HAP-1 (cell line): ENCODE data around the gene RBM5.
A peak's percentile ranks its signal among the peaks of the same experiment; 100 is the strongest.

Experiments used
- DNase-seq, 2 experiments: peaks; one replicate each; pipeline ENCODE4 v3.0.0-alpha.2; 2016 to 2020; ENCODE audit warnings: low spot score in 2 of 2
- H3K27me3 ChIP-seq: fragments of 250-450 bp; sonication (Bioruptor Pico); 2 replicates; pipeline ENCODE4 v1.5.1; 2020; ENCODE audit warnings: low read depth, mild to moderate bottlenecking, moderate library complexity
- H3K36me3 ChIP-seq: fragments of 250-450 bp; sonication (Bioruptor Pico); replicated peaks from 2 replicates; pipeline ENCODE4 v1.5.1; 2020; ENCODE audit warnings: mild to moderate bottlenecking
- H3K4me1 ChIP-seq: fragments of 250-450 bp; sonication (Bioruptor Pico); 2 replicates; pipeline ENCODE4 v1.5.1; 2020; ENCODE audit warnings: mild to moderate bottlenecking
- H3K4me3 ChIP-seq: fragments of 250-450 bp; sonication (Bioruptor Pico); 2 replicates; pipeline ENCODE4 v1.5.1; 2020; ENCODE audit warnings: mild to moderate bottlenecking, moderate library complexity
- H3K9me3 ChIP-seq: fragments of 250-450 bp; sonication (Bioruptor Pico); 2 replicates; pipeline ENCODE4 v1.5.1; 2020; ENCODE audit warnings: mild to moderate bottlenecking, moderate library complexity
- in situ Hi-C: fragments of 300-500 bp; cut with MboI; formaldehyde crosslinking; loops from 3 replicates; pipeline ENCODE4 v1.14.3; 2020; ENCODE audit warnings: low sequenced_read_pairs, inconsistent platforms, mixed read lengths

RBM5 gene

GRCh38 chr3:50154476-50154839 lies 65.7 kb downstream of the RBM5 start:
- Histone ChIP-seq H3K9me3 (no peaks in the 10 kb centered on the region), H3K36me3 (no peaks in the 10 kb centered on the region; the same call in 1 of the 2 replicates), H3K27me3 (peaks cover 3% of the 10 kb centered on the region; the same call in 1 of the 2 replicates), H3K4me1 (peaks cover 10% of the 10 kb centered on the region; the same call in 1 of the 2 replicates), H3K4me3 (peak overlapping the region; percentile 30)
- peak in 1 of 2 experiments; percentile 17 for DNase-seq
- in situ Hi-C loops: no loop called here

GRCh38 chr3:50154840-50155490 lies 66.2 kb downstream of the RBM5 start, which contains the start of gene SEMA3F:
SEMA3F (plus strand) TSS chr3:50155324; CDS start chr3:50159623, 4,299 bp downstream.
- no peaks in the 10 kb centered on the region for H3K9me3 ChIP-seq
- in situ Hi-C loops: no loop called here
- DNase-seq: peak; percentile 40 to 72
- peak within 1 kb of the TSS; percentile 41 for H3K4me3 ChIP-seq
- H3K36me3 ChIP-seq: no peaks in the 10 kb centered on the region; the same call in 1 of the 2 replicates
- peaks cover 3% of the 10 kb centered on the region; the same call in 1 of the 2 replicates for H3K27me3 ChIP-seq
- H3K4me1 ChIP-seq: peaks cover 10% of the 10 kb centered on the region; the same call in 1 of the 2 replicates

GRCh38 chr3:50155491-50155878 lies 66.8 kb downstream of the RBM5 start:
- DNase-seq: no peak
- H3K9me3 ChIP-seq: no peaks in the 10 kb centered on the region
- H3K4me3 ChIP-seq: peak overlapping the region; percentile 41
- in situ Hi-C loops: no loop called here
- no peaks in the 10 kb centered on the region; the same call in 1 of the 2 replicates for H3K36me3 ChIP-seq
- peaks cover 10% of the 10 kb centered on the region; the same call in 1 of the 2 replicates for H3K4me1 ChIP-seq
- peaks cover 3% of the 10 kb centered on the region; the same call in 1 of the 2 replicates for H3K27me3 ChIP-seq

GRCh38 chr3:50155891-50156290 lies 67.2 kb downstream of the RBM5 start:
- Histone ChIP-seq H3K4me3 (peak overlapping the region; percentile 41), H3K9me3 (no peaks in the 10 kb centered on the region), H3K27me3 (peaks cover 3% of the 10 kb centered on the region; the same call in 1 of the 2 replicates), H3K4me1 (peaks cover 10% of the 10 kb centered on the region; the same call in 1 of the 2 replicates), H3K36me3 (no peaks in the 10 kb centered on the region; the same call in 1 of the 2 replicates)
- in situ Hi-C loops: no loop called here
- peak in 1 of 2 experiments; percentile 19 for DNase-seq

- peaks cover 10% of the 10 kb centered on the region; the same call in 1 of the 2 replicates for H3K4me1 ChIP-seq
- H3K4me3 ChIP-seq: no peak overlapping the region
- no peaks in the 10 kb centered on the region for H3K9me3 ChIP-seq
- peaks cover 3% of the 10 kb centered on the region; the same call in 1 of the 2 replicates for H3K27me3 ChIP-seq
- DNase-seq: peak in 1 of 2 experiments; percentile 28
- in situ Hi-C loops: no loop called here
- H3K36me3 ChIP-seq: no peaks in the 10 kb centered on the region; the same call in 1 of the 2 replicates
Measured at GRCh38 chr3:50156549-50157493, 68.1 kb downstream of the RBM5 start.

GRCh38 chr3:50157827-50158529 lies 69.3 kb downstream of the RBM5 start:
- Histone ChIP-seq H3K9me3 (no peaks in the 10 kb centered on the region), H3K4me3 (no peak overlapping the region), H3K4me1 (peaks cover 10% of the 10 kb centered on the region; the same call in 1 of the 2 replicates), H3K27me3 (peaks cover 3% of the 10 kb centered on the region; the same call in 1 of the 2 replicates), H3K36me3 (no peaks in the 10 kb centered on the region; the same call in 1 of the 2 replicates)
- in situ Hi-C loops: no loop called here
- DNase-seq: no peak

GRCh38 chr3:50158530-50159146 lies 69.9 kb downstream of the RBM5 start:
- H3K4me3 ChIP-seq: no peak overlapping the region
- in situ Hi-C loops: no loop called here

GRCh38 chr3:50160561-50160983 lies 71.9 kb downstream of the RBM5 start:
- Histone ChIP-seq H3K4me1 (peaks cover 10% of the 10 kb centered on the region; the same call in 1 of the 2 replicates), H3K4me3 (no peak overlapping the region), H3K9me3 (no peaks in the 10 kb centered on the region), H3K36me3 (no peaks in the 10 kb centered on the region; the same call in 1 of the 2 replicates), H3K27me3 (no peaks in the 10 kb centered on the region)
- DNase-seq: no peak
- in situ Hi-C loops: no loop called here

More at GRCh38 chr3:50158530-50159146, 69.9 kb downstream of the RBM5 start:
- peaks cover 10% of the 10 kb centered on the region; the same call in 1 of the 2 replicates for H3K4me1 ChIP-seq
- no peaks in the 10 kb centered on the region for H3K9me3 ChIP-seq
- peaks cover 3% of the 10 kb centered on the region; the same call in 1 of the 2 replicates for H3K27me3 ChIP-seq
- H3K36me3 ChIP-seq: no peaks in the 10 kb centered on the region; the same call in 1 of the 2 replicates
- DNase-seq: no peak

- no peak for DNase-seq
- Histone ChIP-seq H3K4me1 (peaks cover 4% of the 10 kb centered on the region; the same call in 1 of the 2 replicates), H3K36me3 (no peaks in the 10 kb centered on the region; the same call in 1 of the 2 replicates), H3K27me3 (no peaks in the 10 kb centered on the region), H3K4me3 (no peak overlapping the region), H3K9me3 (no peaks in the 10 kb centered on the region)
- in situ Hi-C loops: no loop called here
Measured at GRCh38 chr3:50161320-50161719, 72.6 kb downstream of the RBM5 start.

GRCh38 chr3:50162034-50162883 lies 73.5 kb downstream of the RBM5 start:
- Histone ChIP-seq H3K4me1 (no peaks in the 10 kb centered on the region), H3K9me3 (no peaks in the 10 kb centered on the region), H3K27me3 (no peaks in the 10 kb centered on the region), H3K4me3 (no peak overlapping the region), H3K36me3 (no peaks in the 10 kb centered on the region; the same call in 1 of the 2 replicates)
- in situ Hi-C loops: no loop called here
- no peak for DNase-seq

- H3K4me3 ChIP-seq: no peak overlapping the region
- DNase-seq: no peak
- H3K36me3 ChIP-seq: no peaks in the 10 kb centered on the region; the same call in 1 of the 2 replicates
- H3K4me1 ChIP-seq: peaks cover 9% of the 10 kb centered on the region; the same call in 1 of the 2 replicates
- no peaks in the 10 kb centered on the region for H3K9me3 ChIP-seq
- H3K27me3 ChIP-seq: no peaks in the 10 kb centered on the region
- in situ Hi-C loops: no loop called here
Measured at GRCh38 chr3:50163572-50164455, 75.1 kb downstream of the RBM5 start.
